Muscle of leg (tissue), 11 donors: Measurements from ENCODE around the gene TRIM40. TPM values are rescaled to one million over a fixed set of nuclear protein-coding genes. Genes with fewer than 3 reads are reported as not detected.
"Not testable (repeated sequence)": the region's sequence is repeated elsewhere in the genome, so short reads cannot be mapped to it uniquely, and the experiment has no call there.

Experiments
- DNase-seq: peaks from one replicate; pipeline ENCODE4 v3.0.0; 2013
- H3K27ac ChIP-seq: one replicate; pipeline ENCODE4 v1.5.1; 2013; ENCODE audit warnings: mild to moderate bottlenecking, low read length, control low read depth
- H3K27me3 ChIP-seq: one replicate; pipeline ENCODE4 v1.6.1; 2013; ENCODE audit warnings: low read length; ENCODE audit not compliant: control insufficient read depth, insufficient read depth
- H3K36me3 ChIP-seq: one replicate; pipeline ENCODE4 v1.6.1; 2013; ENCODE audit warnings: low read length; ENCODE audit not compliant: control insufficient read depth, insufficient read depth
- H3K4me1 ChIP-seq: one replicate; pipeline ENCODE4 v1.6.1; 2013; ENCODE audit warnings: low read length; ENCODE audit not compliant: control insufficient read depth, insufficient read depth
- H3K4me3 ChIP-seq: one replicate; pipeline ENCODE4 v1.5.1; 2013; ENCODE audit warnings: low read length, control low read depth
- H3K9me3 ChIP-seq: replicated peaks from 2 replicates; pipeline ENCODE4 v1.6.1; 2013; ENCODE audit warnings: low read depth, low read length; ENCODE audit not compliant: control insufficient read depth
- WGBS: methylation state at CpG from one replicate; pipeline ENCODE4 v1.1.5; 2013; ENCODE audit warnings: missing lambda C conversion rate; ENCODE audit not compliant: insufficient coverage; 5-methylcytosine and 5-hydroxymethylcytosine counted together
- polyA plus RNA-seq, 8 donors: library from polyadenylated mRNA; unstranded; fragments of 120-200 nt; gene quantifications; one replicate each; pipeline versions ENCODE4 v1.2.1 to v1.2.3, GENCODE V29; 2013; ENCODE audit warnings: inconsistent platforms in 1 of 8, low replicate concordance in 1 of 8; ENCODE audit not compliant: insufficient read length in 8 of 8, insufficient read depth in 1 of 8
- total RNA-seq: library from RNA; stranded (reverse); fragments of 120-200 nt; gene quantifications from one replicate; pipeline ENCODE4 v1.2.4, GENCODE V29; 2013

Gene TRIM40
- total and polyA plus RNA-seq, 9 donors, result 0.56 TPM; not detected in 8

DNA sequence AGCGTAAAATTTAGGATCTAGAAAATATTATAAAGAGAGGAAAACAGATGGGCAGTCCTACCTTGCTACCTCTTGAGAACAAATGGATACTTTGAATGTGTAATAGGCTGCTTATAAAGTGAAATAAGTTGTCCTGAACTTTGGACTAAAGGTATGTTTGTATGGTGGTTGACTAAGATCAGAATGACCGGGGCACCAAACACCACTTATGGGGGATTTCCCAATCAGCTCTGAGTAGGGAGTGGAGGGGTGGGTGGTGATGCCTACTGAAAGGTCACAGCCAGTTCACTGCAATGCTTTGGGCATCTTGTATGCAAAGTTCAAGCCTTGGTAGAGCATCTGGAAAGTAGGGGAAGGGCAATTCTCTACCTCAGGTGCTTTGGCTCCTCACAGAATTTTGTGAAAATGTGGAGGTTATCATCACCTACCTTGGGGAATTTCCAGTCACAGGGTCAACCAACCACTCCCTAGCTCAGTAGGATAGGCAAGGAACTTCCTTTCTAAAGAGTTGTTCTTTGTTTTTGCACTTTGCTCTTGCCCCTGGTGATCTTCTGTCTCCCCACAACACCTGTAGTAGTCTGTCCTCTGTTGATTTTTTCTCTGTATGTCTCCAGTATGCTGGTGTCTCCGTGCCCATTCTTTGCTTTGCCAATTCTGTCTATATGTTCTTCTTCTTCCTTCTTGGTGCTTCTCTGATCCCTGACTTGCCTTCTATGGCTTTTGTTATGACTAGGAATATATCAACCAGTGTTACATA is 22.8 kb upstream of the TRIM40 start, which contains the start of gene TRIM31:
TRIM31 (minus strand) TSS at position 88 of the 757 bp plus-strand sequence. CDS start 285 bp downstream, outside the sequence.
- H3K36me3 ChIP-seq, result no peaks in the 10 kb centered on the region
- H3K27ac ChIP-seq, result no peak within 1 kb of the TSS
- H3K4me1 ChIP-seq, result no peaks in the 10 kb centered on the region
- no peak for DNase-seq
- WGBS, result 60% methylated on average over 2 of the region's 3 CpGs
- no peak within 1 kb of the TSS for H3K4me3 ChIP-seq
- H3K9me3 ChIP-seq, result no peaks in the 10 kb centered on the region
- H3K27me3 ChIP-seq, result peaks cover 54% of the 10 kb centered on the region

DNA sequence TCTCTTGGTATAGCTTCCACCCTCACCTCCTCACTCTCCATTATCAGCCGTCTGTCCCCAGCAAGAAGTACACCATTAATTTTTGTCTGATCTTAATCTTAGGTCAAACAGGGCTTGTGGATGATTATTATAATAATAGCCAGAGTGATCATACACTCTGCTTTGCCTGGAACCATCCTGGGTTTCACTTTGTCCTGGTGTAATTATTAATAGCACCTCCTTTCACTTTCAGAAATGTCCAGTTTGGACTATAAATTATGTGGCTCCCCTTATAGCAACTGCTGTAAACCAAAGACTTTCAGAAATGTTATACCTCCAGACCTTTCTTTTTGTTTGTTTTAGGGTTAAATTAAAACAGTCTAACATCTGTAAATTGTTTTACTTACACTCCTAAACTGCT is 22.1 kb upstream of the TRIM40 start:
- Histone ChIP-seq H3K4me1 (no peaks in the 10 kb centered on the region), H3K9me3 (no peaks in the 10 kb centered on the region), H3K27ac (no peak overlapping the region), H3K36me3 (no peaks in the 10 kb centered on the region), H3K4me3 (no peak overlapping the region), H3K27me3 (peaks cover 50% of the 10 kb centered on the region)
- no CpG with 5 or more reads among the region's 1 CpG for WGBS
- DNase-seq, result no peak

DNA sequence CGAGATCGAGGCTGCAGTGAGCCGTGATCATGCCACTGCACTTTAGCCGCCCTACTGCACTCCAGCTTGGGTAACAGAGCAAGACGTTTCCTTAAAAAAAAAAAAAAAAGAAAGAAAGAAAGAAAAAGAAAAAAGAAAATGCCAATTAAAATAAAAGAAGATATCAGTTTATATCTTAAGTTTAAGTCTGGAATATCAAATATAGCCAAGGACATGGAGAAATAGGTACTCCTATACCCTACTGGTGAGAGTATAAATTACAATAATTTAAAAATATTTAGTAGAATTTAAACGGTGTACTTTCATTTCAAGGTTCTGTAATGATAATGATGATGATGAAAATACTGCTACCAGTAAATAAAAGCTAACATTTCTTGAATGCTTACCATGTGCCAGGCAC is 19.2 kb upstream of the TRIM40 start:
- no peak overlapping the region for H3K27ac ChIP-seq
- no peak for DNase-seq
- no CpG with 5 or more reads among the region's 6 CpGs for WGBS

DNA sequence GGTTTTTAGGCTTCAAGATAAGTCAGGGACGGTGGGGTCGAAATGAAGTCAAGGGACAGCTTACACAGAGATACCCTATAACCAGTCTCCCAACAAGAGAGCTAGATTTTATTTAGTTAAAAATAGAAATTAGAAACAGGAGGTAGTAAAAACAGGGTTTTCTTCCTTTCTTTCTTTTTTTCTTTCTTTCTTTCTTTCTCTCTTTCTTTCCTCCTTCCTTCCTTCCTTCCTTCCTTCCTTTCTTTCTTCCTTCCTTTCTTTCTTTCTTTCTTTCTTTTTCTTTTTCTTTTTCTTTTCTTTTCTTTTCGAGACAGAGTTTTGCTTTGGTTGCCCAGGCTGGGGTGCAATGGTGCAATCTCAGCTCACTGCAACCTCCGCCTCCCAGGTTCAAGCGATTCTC is 17.2 kb upstream of the TRIM40 start:
- 73% methylated on average over 2 of the region's 5 CpGs for WGBS
- not testable (repeated sequence) for H3K4me3 ChIP-seq, H3K9me3 ChIP-seq, H3K27ac ChIP-seq, H3K4me1 ChIP-seq, DNase-seq, H3K36me3 ChIP-seq
- H3K27me3 ChIP-seq, result peaks cover 21% of the 10 kb centered on the region

More for the DNA sequence above, 19.2 kb upstream of the TRIM40 start:
- Histone ChIP-seq H3K4me3 (no peak overlapping the region), H3K27me3 (peaks cover 34% of the 10 kb centered on the region), H3K36me3 (no peaks in the 10 kb centered on the region), H3K4me1 (no peaks in the 10 kb centered on the region), H3K9me3 (no peaks in the 10 kb centered on the region)

DNA sequence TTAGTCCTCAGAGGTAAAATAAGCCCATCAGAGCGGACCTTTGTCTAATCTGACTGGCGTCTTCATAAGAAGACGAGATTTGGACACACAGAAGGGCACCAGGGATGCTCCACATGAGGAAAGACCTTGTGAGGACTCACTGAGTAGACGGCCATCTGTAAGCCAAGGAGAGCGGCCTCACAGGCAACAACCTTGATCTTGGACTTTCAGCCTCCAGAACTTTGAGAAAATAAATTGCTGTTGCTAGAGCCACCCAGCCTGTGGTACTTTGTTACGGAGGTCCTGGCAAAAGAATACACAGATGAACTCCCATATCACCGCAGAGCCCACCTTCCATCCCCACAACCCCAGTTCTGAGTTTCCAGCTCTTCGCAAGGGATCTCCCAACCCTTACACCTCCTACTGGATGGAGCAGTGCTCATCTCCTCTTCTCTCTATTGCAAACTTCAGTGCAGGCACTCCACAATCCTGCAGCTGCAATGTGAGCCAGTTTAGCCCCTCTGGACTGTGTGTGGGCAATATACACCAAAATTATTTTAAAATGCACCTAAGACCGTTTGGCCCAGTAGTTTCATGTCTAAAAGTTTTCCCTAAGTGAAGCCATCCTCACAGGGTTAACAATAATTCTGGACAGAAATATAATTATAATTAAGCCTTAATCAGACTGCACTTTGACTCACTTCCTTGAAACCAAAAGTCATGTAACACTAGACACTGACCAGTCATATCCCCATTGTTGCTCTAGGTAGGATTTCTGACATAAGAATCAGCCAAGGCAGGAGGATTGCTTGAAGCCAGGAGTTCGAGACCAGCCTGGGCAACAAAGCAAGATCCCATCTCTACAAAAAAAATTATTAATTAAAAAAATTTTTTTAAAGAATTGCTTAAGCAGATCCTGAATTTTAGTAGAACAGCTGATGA is 14.2 kb upstream of the TRIM40 start:
- 89% methylated on average over 7 of the region's 10 CpGs for WGBS
- no peak for DNase-seq
- Histone ChIP-seq H3K4me3 (no peak overlapping the region), H3K9me3 (no peaks in the 10 kb centered on the region), H3K27me3 (peaks cover 24% of the 10 kb centered on the region), H3K36me3 (no peaks in the 10 kb centered on the region), H3K4me1 (no peaks in the 10 kb centered on the region), H3K27ac (no peak overlapping the region)

DNA sequence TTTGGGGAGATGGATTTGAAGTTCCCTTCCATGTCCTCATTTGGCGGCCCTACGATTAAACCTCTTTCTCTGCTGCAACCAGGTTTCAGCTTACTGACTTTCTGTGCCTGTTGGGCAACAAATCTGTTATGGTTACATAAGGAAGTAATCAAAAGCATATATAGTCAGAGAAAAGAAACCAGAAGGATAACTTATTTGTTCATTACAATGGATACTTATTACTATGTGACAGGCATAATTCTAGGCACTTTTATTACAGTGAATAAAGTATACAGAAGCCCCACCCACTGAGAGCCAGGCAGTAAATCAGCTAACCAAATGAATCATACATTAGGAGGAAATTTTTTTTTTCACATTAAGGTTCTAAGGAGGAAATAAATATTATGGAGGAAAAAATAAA is 13.4 kb upstream of the TRIM40 start:
- no CpG with 5 or more reads among the region's 2 CpGs for WGBS

DNA sequence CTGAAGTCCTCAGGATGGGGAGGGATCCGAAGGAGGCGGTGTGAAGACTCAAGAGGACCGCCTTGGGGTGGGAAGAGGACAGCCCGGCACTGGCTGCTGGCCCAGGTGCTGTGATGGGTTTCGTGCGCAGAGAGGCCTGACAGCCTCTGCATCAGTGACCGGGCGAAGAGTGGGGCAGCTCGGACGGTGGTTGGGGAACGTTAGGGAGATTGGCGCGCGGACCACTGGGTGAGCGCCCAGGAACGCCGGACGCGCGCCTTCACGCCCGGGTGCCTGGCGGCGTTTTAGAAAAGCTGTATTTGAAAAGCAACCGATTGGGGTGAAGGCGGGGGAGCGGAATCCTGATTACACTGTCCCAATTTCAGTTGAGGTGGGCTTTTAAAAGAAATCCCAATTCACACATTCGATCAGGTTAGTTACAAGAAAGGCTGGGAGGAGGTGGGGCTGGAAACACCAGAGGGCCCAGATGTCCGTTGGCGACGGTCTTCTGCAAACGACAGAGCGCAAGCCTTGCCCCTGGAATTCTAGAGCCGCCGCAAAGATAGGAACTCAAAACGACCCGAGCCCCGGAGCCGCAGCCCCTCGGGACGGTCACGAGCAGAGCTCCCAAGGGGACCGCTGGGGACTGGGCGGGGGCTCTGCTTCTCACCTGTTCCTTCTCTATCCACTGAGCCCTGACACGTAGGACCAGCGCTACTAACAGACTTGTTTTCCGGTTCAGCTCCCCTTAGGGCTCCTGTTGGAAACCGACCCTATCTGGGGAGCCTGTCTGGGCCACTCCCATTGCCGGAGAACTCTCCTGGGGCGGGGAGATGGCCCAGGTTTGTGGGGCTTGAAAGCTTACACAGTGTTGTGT is 8.5 kb upstream of the TRIM40 start:
- WGBS, result 4% methylated on average over 42 of the region's 50 CpGs
- H3K36me3 ChIP-seq, result no peaks in the 10 kb centered on the region
- no peak overlapping the region for H3K4me3 ChIP-seq
- H3K9me3 ChIP-seq, result no peaks in the 10 kb centered on the region
- peak; percentile 7 for DNase-seq
- peaks cover 4% of the 10 kb centered on the region for H3K4me1 ChIP-seq
- no peak overlapping the region for H3K27ac ChIP-seq
- H3K27me3 ChIP-seq, result peaks cover 55% of the 10 kb centered on the region

More for the DNA sequence above, 13.4 kb upstream of the TRIM40 start:
- Histone ChIP-seq H3K9me3 (no peaks in the 10 kb centered on the region), H3K4me1 (no peaks in the 10 kb centered on the region), H3K27me3 (peaks cover 32% of the 10 kb centered on the region), H3K27ac (no peak overlapping the region), H3K4me3 (no peak overlapping the region), H3K36me3 (no peaks in the 10 kb centered on the region)
- DNase-seq, result no peak

DNA sequence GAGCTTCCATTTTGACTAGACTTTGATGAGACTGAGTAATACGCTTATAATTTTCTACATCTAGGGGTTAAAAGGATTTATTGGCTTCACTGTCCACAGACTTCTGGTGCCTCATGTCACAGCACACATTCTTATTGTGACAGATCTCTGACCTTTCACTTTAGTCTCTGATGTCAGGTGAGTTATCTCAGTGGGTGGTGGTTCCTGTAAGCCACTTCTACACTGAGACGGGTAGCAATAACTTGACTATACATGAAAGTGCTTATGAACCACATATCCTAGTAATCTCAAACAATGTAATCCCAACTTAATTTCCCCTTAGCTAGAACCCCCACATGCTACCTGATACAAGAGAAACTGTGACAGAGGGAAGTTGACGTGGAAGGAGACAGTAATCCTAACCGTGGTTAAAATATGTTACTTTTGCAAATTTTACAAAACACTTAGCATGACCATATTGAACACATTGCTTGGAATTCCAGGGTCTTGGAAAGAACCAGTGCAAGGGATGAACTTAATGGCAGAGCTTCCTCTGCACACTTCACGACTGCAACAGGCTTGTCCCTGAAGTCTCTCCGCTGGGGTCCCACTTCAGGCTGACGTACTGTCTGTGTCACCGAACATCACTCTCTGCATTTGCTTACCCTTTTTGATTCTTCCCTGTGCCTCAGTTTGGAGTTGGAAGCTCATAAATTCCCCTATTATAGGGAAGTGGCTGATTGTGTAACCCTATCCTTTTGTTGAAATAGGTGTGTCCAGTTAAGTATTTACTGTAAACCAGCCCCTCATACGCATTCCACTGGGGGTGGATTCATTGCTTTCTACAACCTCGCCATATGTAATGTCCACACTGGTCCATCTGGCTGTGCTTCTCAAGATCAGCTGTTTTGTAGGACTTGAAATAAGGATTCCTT is 6.4 kb upstream of the TRIM40 start:
- no peak for DNase-seq
- 50% methylated on average over 2 of the region's 10 CpGs for WGBS
- peaks cover 53% of the 10 kb centered on the region for H3K27me3 ChIP-seq
- H3K36me3 ChIP-seq, result no peaks in the 10 kb centered on the region
- no peak overlapping the region for H3K4me3 ChIP-seq
- H3K27ac ChIP-seq, result no peak overlapping the region
- H3K4me1 ChIP-seq, result peaks cover 4% of the 10 kb centered on the region
- H3K9me3 ChIP-seq, result no peaks in the 10 kb centered on the region

DNA sequence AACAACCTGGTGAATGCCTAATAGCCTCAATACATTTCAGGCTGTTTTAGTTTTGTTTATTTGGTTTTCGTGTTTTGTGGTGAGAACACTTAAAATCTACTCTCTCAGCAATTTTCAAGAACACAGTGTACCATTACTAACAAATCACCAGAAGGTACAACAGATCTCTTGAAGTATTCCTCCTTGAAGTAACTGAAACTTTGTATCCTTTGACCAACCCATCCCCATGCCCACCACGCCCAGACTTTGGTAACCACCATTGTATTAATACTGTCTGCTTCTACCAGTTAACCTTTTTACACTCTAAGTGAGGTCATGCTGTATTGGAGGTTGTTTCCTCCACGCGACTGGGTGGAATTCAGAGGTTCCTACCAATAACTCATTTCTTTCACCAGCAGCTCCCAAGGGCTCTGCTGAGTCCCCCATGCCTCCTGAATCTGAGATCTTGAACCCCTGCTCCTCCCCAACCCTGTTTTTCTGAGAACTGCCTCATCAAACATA is 5.7 kb upstream of the TRIM40 start:
- Histone ChIP-seq H3K27me3 (peaks cover 54% of the 10 kb centered on the region), H3K9me3 (no peaks in the 10 kb centered on the region), H3K4me3 (no peak overlapping the region), H3K36me3 (no peaks in the 10 kb centered on the region), H3K27ac (no peak overlapping the region), H3K4me1 (peaks cover 4% of the 10 kb centered on the region)
- no peak for DNase-seq
- WGBS, result no CpG with 5 or more reads among the region's 4 CpGs
